SU-DHL-6 (cell line): ENCODE measurements around the gene ARF6.
"Not testable (repeated sequence)": the region's sequence is repeated elsewhere in the genome, so short reads cannot be mapped to it uniquely, and the experiment has no call there.

Experiments used
- H2AFZ ChIP-seq: fragments of 200-600 bp; sonication (generic); 2 replicates; pipeline ENCODE4 v1.6.1; 2014; ENCODE audit warnings: low read depth, mild to moderate bottlenecking, moderate library complexity, mixed read lengths, antibody characterized with exemption, low read length; ENCODE audit not compliant: severe bottlenecking
- H3F3A ChIP-seq: fragments of 200-600 bp; shearing (Covaris generic); 2 replicates; pipeline ENCODE4 v1.6.0; 2016; ENCODE audit warnings: antibody characterized with exemption, mild to moderate bottlenecking; ENCODE audit not compliant: insufficient read depth
- H3K27ac ChIP-seq: fragments of 200-600 bp; sonication (generic); 2 replicates; pipeline ENCODE4 v1.5.1; 2016; ENCODE audit warnings: low read depth, mild to moderate bottlenecking, low read length, moderate library complexity, mixed read lengths
- H3K27me3 ChIP-seq: fragments of 200-600 bp; sonication (generic), shearing (Covaris generic); 2 replicates; pipeline ENCODE4 v1.6.0; 2014; ENCODE audit warnings: mild to moderate bottlenecking, low read length
- H3K36me3 ChIP-seq: fragments of 200-600 bp; sonication (generic); 2 replicates; pipeline ENCODE4 v1.6.1; 2014; ENCODE audit warnings: mild to moderate bottlenecking, low read length, mixed read lengths
- H3K4me2 ChIP-seq: fragments of 300-600, 200-600 bp; shearing (Covaris generic), sonication (generic); 2 replicates; pipeline ENCODE4 v1.6.0; 2014; ENCODE audit warnings: low read length, low read depth, mild to moderate bottlenecking; ENCODE audit not compliant: poor library complexity, severe bottlenecking
- H3K4me3 ChIP-seq: fragments of 200-600 bp; sonication (generic); 2 replicates; pipeline ENCODE4 v1.5.1; 2014; ENCODE audit warnings: antibody characterized with exemption, low read length, mild to moderate bottlenecking, mixed read lengths; ENCODE audit not compliant: insufficient read depth, poor library complexity, severe bottlenecking
- H3K79me2 ChIP-seq: fragments of 200-600 bp; sonication (generic); 2 replicates; pipeline ENCODE4 v1.6.1; 2014; ENCODE audit warnings: mild to moderate bottlenecking, low read length, moderate library complexity; ENCODE audit not compliant: insufficient read depth
- H3K9ac ChIP-seq: fragments of 200-600 bp; sonication (generic); 2 replicates; pipeline ENCODE4 v1.7.0; 2014; ENCODE audit warnings: mild to moderate bottlenecking, low read length
- H3K9me2 ChIP-seq: fragments of 200-600 bp; sonication (generic); replicated peaks from 2 replicates; pipeline ENCODE4 v1.6.1; 2014; ENCODE audit warnings: low read length; ENCODE audit not compliant: insufficient read depth
- H3K9me3 ChIP-seq: fragments of 200-600 bp; sonication (generic); 2 replicates; pipeline ENCODE4 v1.6.1; 2014; ENCODE audit warnings: low read length, mixed read lengths; ENCODE audit not compliant: insufficient read depth
- H4K20me1 ChIP-seq: fragments of 200-600 bp; sonication (generic); 2 replicates; pipeline ENCODE4 v1.6.1; 2014; ENCODE audit warnings: low read depth, mild to moderate bottlenecking, antibody characterized with exemption, low read length, moderate library complexity, mixed read lengths
- EZH2phosphoT487 ChIP-seq: fragments of 200-600 bp; sonication (generic), shearing (Covaris generic); conservative IDR thresholded peaks from 2 replicates; pipeline ENCODE4 v1.6.1; 2018; ENCODE audit warnings: mild to moderate bottlenecking, antibody characterized with exemption, low read length, moderate library complexity, mixed read lengths
- TF ChIP-seq, protein P1 (sequence below): fragments of 200-600 bp; sonication (generic); IDR thresholded peaks from one replicate; pipeline ENCODE4 v1.5.1; 2017; ENCODE audit warnings: antibody characterized with exemption, mild to moderate bottlenecking, low read length, moderate library complexity; ENCODE audit not compliant: insufficient read depth, poor library complexity, severe bottlenecking

ARF6 gene

DNA sequence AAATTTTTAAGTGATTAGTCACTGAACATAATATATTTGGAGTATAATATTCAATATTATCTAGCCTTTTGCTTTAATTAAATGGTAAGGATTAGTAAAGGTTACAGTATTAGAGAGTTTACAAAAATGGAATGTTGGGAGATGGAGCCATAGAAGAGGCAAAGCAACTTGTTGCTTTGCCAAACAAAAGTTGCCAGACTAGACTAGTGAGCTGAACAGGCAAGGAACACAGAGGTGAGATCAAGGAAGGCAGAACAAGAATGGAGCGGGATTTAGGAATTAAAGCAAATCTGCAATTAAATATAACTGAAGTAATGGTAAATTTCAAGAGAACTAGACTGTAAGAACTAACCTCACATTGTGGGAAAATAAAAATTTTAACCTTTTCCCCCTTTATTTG lies 5.1 kb downstream of the ARF6 start:
- Histone ChIP-seq H3K4me2 (peak overlapping the region; percentile 99), H3K36me3 (peaks cover 45% of the 10 kb centered on the region), H3K27me3 (no peaks in the 10 kb centered on the region), H3K79me2 (peaks cover 65% of the 10 kb centered on the region), H3K9me3 (no peaks in the 10 kb centered on the region), H3F3A (peaks cover 64% of the 10 kb centered on the region), H4K20me1 (peaks cover 24% of the 10 kb centered on the region), H3K9me2 (no peaks in the 10 kb centered on the region), H2AFZ (no peak overlapping the region), H3K9ac (0 out of 2 replicates have a peak overlapping the region, but pooled peaks have one; percentile 4), H3K27ac (peak overlapping the region; percentile 75), H3K4me3 (peak overlapping the region; percentile 95)
- no peak for TF ChIP-seq EZH2phosphoT487
- TF ChIP-seq, protein P1, sequence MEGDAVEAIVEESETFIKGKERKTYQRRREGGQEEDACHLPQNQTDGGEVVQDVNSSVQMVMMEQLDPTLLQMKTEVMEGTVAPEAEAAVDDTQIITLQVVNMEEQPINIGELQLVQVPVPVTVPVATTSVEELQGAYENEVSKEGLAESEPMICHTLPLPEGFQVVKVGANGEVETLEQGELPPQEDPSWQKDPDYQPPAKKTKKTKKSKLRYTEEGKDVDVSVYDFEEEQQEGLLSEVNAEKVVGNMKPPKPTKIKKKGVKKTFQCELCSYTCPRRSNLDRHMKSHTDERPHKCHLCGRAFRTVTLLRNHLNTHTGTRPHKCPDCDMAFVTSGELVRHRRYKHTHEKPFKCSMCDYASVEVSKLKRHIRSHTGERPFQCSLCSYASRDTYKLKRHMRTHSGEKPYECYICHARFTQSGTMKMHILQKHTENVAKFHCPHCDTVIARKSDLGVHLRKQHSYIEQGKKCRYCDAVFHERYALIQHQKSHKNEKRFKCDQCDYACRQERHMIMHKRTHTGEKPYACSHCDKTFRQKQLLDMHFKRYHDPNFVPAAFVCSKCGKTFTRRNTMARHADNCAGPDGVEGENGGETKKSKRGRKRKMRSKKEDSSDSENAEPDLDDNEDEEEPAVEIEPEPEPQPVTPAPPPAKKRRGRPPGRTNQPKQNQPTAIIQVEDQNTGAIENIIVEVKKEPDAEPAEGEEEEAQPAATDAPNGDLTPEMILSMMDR: no peak

- Histone ChIP-seq H2AFZ (no peak overlapping the region), H3K27ac (peak overlapping the region; percentile 75), H3K27me3 (no peaks in the 10 kb centered on the region), H3K36me3 (peaks cover 45% of the 10 kb centered on the region), H3K4me3 (peak overlapping the region; percentile 95), H3K9me2 (no peaks in the 10 kb centered on the region), H3K79me2 (peaks cover 60% of the 10 kb centered on the region), H3F3A (peaks cover 64% of the 10 kb centered on the region), H3K4me2 (peak overlapping the region; percentile 99), H4K20me1 (peaks cover 24% of the 10 kb centered on the region), H3K9ac (0 out of 2 replicates have a peak overlapping the region, but pooled peaks have one; percentile 4), H3K9me3 (no peaks in the 10 kb centered on the region)
- TF ChIP-seq EZH2phosphoT487: no peak
- TF ChIP-seq, protein P1: no peak
Measured at GRCh38 chr14:49898485-49898884, 5.6 kb downstream of the ARF6 start.

- Histone ChIP-seq H3K36me3 (peaks cover 21% of the 10 kb centered on the region), H3K9me3 (no peaks in the 10 kb centered on the region), H3K4me3 (no peak overlapping the region), H3K27ac (0 out of 2 replicates have a peak overlapping the region, but pooled peaks have one; percentile 27), H3K9me2 (no peaks in the 10 kb centered on the region), H3K9ac (no peak overlapping the region), H3K4me2 (no peak overlapping the region), H2AFZ (no peak overlapping the region), H3K27me3 (no peaks in the 10 kb centered on the region), H3K79me2 (peaks cover 35% of the 10 kb centered on the region), H3F3A (peaks cover 52% of the 10 kb centered on the region), H4K20me1 (peaks cover 11% of the 10 kb centered on the region)
- TF ChIP-seq, protein P1: no peak
- no peak for TF ChIP-seq EZH2phosphoT487
Measured at GRCh38 chr14:49900973-49901372, 8.1 kb downstream of the ARF6 start.

DNA sequence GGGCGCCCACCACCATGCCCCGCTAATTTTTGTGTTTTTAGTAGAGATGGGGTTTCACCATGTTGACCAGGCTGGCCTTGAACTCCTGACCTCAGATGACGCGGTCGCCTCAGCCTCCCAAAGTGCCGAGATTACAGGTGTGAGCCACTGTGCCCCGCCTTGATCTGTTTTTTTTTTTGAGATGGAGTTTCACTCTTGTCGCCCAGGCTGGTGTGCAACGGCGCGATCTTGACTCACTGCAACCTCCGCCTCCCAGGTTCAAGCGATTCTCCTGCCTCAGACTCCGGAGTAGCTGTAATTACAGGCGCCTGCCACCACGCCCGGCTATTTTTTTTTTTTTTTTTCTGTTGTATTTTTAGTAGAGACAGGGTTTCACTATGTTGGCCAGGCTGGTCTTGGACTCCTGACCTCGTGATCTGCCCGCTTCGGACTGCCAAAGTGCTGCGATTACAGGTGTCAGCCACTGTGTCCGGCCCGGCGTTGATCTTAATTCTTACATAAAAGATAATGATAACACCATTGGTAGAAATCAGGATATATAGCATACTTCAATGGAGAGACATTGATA lies 9.9 kb downstream of the ARF6 start:
- H3K9ac ChIP-seq, H3K27ac ChIP-seq, H4K20me1 ChIP-seq, H3K4me3 ChIP-seq, H3K9me3 ChIP-seq, H3K9me2 ChIP-seq, H3K27me3 ChIP-seq, H2AFZ ChIP-seq, H3K4me2 ChIP-seq: not testable (repeated sequence)
- Histone ChIP-seq H3F3A (peaks cover 35% of the 10 kb centered on the region), H3K36me3 (peaks cover 11% of the 10 kb centered on the region; the same call in 1 of the 2 replicates), H3K79me2 (peaks cover 18% of the 10 kb centered on the region)
